SK-N-MC (cell line): ENCODE results near the gene RANBP9.

ENCODE experiments used
- EZH2 ChIP-seq: fragments of 200-600 bp; sonication (generic); IDR thresholded peaks from one replicate; pipeline ENCODE4 v1.6.1; 2017; ENCODE audit warnings: antibody characterized with exemption
- FOXP2 ChIP-seq: optimal IDR thresholded peaks from 2 replicates; pipeline ENCODE3; 2011; ENCODE audit warnings: mild to moderate bottlenecking, moderate library complexity; ENCODE audit not compliant: insufficient read depth; ENCODE audit errors: extremely low read length, control extremely low read depth
- POLR2AphosphoS5 ChIP-seq: IDR thresholded peaks from 2 replicates; pipeline ENCODE4 v1.6.1; 2012; ENCODE audit warnings: mild to moderate bottlenecking, low read depth, low read length, borderline replicate concordance

DNA sequence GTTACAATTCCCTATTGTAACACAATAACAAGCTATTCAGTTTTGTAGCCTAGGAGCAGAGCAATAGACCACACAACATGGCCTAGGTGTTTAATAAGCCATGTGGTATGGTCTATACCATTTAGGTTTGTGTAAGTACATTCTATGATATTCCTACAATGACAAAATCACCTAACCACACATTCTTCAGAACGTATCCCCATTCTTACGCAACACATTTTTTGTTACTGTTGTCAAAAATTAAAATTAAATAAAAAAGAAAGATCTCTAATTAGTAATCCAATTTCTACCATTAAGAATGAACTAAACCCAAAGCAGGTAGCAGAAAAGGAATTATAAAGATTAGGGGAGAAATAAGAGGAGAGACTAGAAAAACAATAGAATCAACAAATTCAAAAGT, 44.0 kb downstream of the RANBP9 start:
- TF ChIP-seq EZH2 (no peak), POLR2AphosphoS5 (no peak), FOXP2 (no peak)
